Calu3 (cell line): ENCODE results near the gene MACO1. TPM values are rescaled to one million over a fixed set of nuclear protein-coding genes. Genes with fewer than 3 reads are reported as not detected.

ENCODE experiments used
- BruUV-seq: library from RNA; stranded (reverse); fragments of 400-500 nt; replicated peaks from 2 replicates; lab custom pipeline; 2021; lab: Mats Ljungman, UMichigan
- CTCF ChIA-PET: fragments of 300-600 bp; sonication (Branson Sonifier 250); formaldehyde crosslinking; loops from one replicate; lab custom pipeline; 2022; ENCODE audit warnings: antibody characterized with exemption; lab: Charles Lee
- DNase-seq: peaks from one replicate; pipeline ENCODE4 v3.0.0; 2022
- H3K27ac Mint-ChIP-seq: one replicate; pipeline ENCODE4 v1.8.0; 2022; ENCODE audit warnings: mixed read lengths; ENCODE audit not compliant: unreplicated experiment
- H3K27me3 Mint-ChIP-seq: one replicate; pipeline ENCODE4 v1.8.0; 2022; ENCODE audit warnings: mixed read lengths; ENCODE audit not compliant: unreplicated experiment
- H3K36me3 Mint-ChIP-seq: one replicate; pipeline ENCODE4 v1.8.0; 2022; ENCODE audit warnings: mild to moderate bottlenecking, moderate library complexity, mixed read lengths; ENCODE audit not compliant: insufficient read depth, unreplicated experiment
- H3K4me1 Mint-ChIP-seq: one replicate; pipeline ENCODE4 v1.8.0; 2022; ENCODE audit warnings: mild to moderate bottlenecking, low read depth, mixed read lengths; ENCODE audit not compliant: unreplicated experiment
- H3K4me3 Mint-ChIP-seq: one replicate; pipeline ENCODE4 v1.8.0; 2022; ENCODE audit warnings: mild to moderate bottlenecking, low read depth, moderate library complexity, mixed read lengths; ENCODE audit not compliant: unreplicated experiment
- H3K9me3 Mint-ChIP-seq: one replicate; pipeline ENCODE4 v1.8.0; 2022; ENCODE audit warnings: low read depth, mixed read lengths; ENCODE audit not compliant: unreplicated experiment
- CTCF ChIP-seq: fragments of 200-600 bp; IDR thresholded peaks from one replicate; pipeline ENCODE4 v1.8.0; 2022; ENCODE audit warnings: antibody characterized with exemption; ENCODE audit not compliant: unreplicated experiment
- intact Hi-C: fragments of 100-400 bp; cut with micrococcal nuclease; formaldehyde crosslinking; loops from one replicate; pipeline ENCODE4 v1.10.0; 2022; ENCODE audit not compliant: unreplicated experiment
- total RNA-seq: library from RNA; stranded (reverse); gene quantifications from 2 replicates; pipeline ENCODE4 v1.2.3, GENCODE V29; 2022

Gene MACO1
- total RNA-seq, 1 experiment from 2014 or later: 16.4 TPM

- Mint-ChIP-seq H3K27ac (no peak overlapping the region), H3K27me3 (no peaks in the 10 kb centered on the region), H3K9me3 (no peaks in the 10 kb centered on the region), H3K4me3 (peak overlapping the region; percentile 71), H3K36me3 (peaks cover 3% of the 10 kb centered on the region), H3K4me1 (peaks cover 5% of the 10 kb centered on the region)
- TF ChIP-seq CTCF: no peak
- intact Hi-C loops: no loop called here
- CTCF ChIA-PET: interaction anchor here (0.7 kb wide), 1 partner anchor 113 kb away, joined by 3 read pairs; no protein-coding TSS in a partner anchor
- BruUV-seq: no TSS peak
- no peak for DNase-seq
Measured at GRCh38 chr1:25544819-25545218, 114.1 kb downstream of the MACO1 start.

- no peak for TF ChIP-seq CTCF
- CTCF ChIA-PET: no interaction called here
- peaks cover 14% of the 10 kb centered on the region for H3K4me1 Mint-ChIP-seq
- intact Hi-C loops: no loop called here
- H3K27me3 Mint-ChIP-seq: no peaks in the 10 kb centered on the region
- no peak overlapping the region for H3K27ac Mint-ChIP-seq
- DNase-seq: no peak
- peaks cover 3% of the 10 kb centered on the region for H3K36me3 Mint-ChIP-seq
- H3K4me3 Mint-ChIP-seq: no peak overlapping the region
- no TSS peak for BruUV-seq
- H3K9me3 Mint-ChIP-seq: no peaks in the 10 kb centered on the region
Measured at GRCh38 chr1:25545767-25546166, 115.1 kb downstream of the MACO1 start.

GRCh38 chr1:25546193-25546592 lies 115.5 kb downstream of the MACO1 start:
- intact Hi-C loops: no loop called here
- CTCF ChIA-PET: no interaction called here
- no peak for TF ChIP-seq CTCF
- H3K4me1 Mint-ChIP-seq: peaks cover 15% of the 10 kb centered on the region
- H3K9me3 Mint-ChIP-seq: no peaks in the 10 kb centered on the region
- no peaks in the 10 kb centered on the region for H3K27me3 Mint-ChIP-seq
- DNase-seq: no peak
- H3K36me3 Mint-ChIP-seq: peaks cover 3% of the 10 kb centered on the region
- no peak overlapping the region for H3K4me3 Mint-ChIP-seq
- BruUV-seq: no TSS peak
- H3K27ac Mint-ChIP-seq: no peak overlapping the region

GRCh38 chr1:25548601-25549000 lies 117.9 kb downstream of the MACO1 start:
- intact Hi-C loops: no loop called here
- no peaks in the 10 kb centered on the region for H3K36me3 Mint-ChIP-seq
- no peak for TF ChIP-seq CTCF
- H3K9me3 Mint-ChIP-seq: no peaks in the 10 kb centered on the region
- BruUV-seq: no TSS peak
- no peak overlapping the region for H3K4me3 Mint-ChIP-seq
- H3K27ac Mint-ChIP-seq: no peak overlapping the region
- peaks cover 15% of the 10 kb centered on the region for H3K4me1 Mint-ChIP-seq
- CTCF ChIA-PET: interaction anchor here (0.5 to 0.6 kb wide), 2 partner anchors 17 to 714 kb away, joined by 4 read pairs; no protein-coding TSS in a partner anchor
- no peak for DNase-seq
- H3K27me3 Mint-ChIP-seq: no peaks in the 10 kb centered on the region
